Measurements from ENCODE around the gene FCMR.

DNA sequence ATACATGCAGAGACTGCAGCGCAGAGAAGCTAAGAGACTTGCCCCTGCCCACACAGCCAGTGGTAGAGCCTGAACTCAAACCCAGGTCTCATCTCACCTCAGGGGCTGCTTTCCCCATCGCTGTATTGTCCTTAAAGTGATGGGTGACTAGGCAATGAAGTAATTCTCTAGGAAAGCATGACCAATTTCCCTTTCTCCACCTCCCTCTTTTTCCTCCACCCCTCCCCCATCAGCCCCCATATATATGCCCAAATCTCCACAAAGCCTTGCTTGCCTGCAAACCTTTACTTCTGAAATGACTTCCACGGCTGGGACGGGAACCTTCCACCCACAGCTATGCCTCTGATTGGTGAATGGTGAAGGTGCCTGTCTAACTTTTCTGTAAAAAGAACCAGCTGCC, 24.6 kb downstream of the FCMR start, which contains the start of gene IL24:
- TF ChIP-seq, protein P1, sequence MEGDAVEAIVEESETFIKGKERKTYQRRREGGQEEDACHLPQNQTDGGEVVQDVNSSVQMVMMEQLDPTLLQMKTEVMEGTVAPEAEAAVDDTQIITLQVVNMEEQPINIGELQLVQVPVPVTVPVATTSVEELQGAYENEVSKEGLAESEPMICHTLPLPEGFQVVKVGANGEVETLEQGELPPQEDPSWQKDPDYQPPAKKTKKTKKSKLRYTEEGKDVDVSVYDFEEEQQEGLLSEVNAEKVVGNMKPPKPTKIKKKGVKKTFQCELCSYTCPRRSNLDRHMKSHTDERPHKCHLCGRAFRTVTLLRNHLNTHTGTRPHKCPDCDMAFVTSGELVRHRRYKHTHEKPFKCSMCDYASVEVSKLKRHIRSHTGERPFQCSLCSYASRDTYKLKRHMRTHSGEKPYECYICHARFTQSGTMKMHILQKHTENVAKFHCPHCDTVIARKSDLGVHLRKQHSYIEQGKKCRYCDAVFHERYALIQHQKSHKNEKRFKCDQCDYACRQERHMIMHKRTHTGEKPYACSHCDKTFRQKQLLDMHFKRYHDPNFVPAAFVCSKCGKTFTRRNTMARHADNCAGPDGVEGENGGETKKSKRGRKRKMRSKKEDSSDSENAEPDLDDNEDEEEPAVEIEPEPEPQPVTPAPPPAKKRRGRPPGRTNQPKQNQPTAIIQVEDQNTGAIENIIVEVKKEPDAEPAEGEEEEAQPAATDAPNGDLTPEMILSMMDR (IDR thresholded peaks at IDR 0.05): no peak
- TF ChIP-seq EZH2 (IDR thresholded peaks at IDR 0.05; ENCODE audit: borderline replicate concordance, insufficient read depth, low read depth, low read length, poor library complexity, severe bottlenecking): no peak

Data from B cell (primary cell).